Prostate gland (tissue), 2 donors: Measurements from ENCODE around the gene WDFY1. TPM values are rescaled to one million over a fixed set of nuclear protein-coding genes. Genes with fewer than 3 reads are reported as not detected.

Source experiments
- DNase-seq: peaks from one replicate; pipeline ENCODE4 v3.0.0-alpha.2; 2019; ENCODE audit warnings: low spot score
- H3K27ac ChIP-seq, 2 donors: fragments of 200-600 bp; sonication (generic); 2 replicates each; pipeline ENCODE4 v1.5.1; 2017 to 2019
- H3K27me3 ChIP-seq: fragments of 200-600 bp; sonication (generic); replicated peaks from 2 replicates; pipeline ENCODE4 v1.5.1; 2019; ENCODE audit not compliant: insufficient read depth
- H3K36me3 ChIP-seq, 2 donors: fragments of 200-600 bp; sonication (generic); 1 replicate in 1 of 2; 2 replicates in 1 of 2; pipeline versions ENCODE4 v1.5.1 to v1.8.1; 2017 to 2019
- H3K4me1 ChIP-seq: fragments of 200-600 bp; sonication (generic); replicated peaks from 2 replicates; pipeline ENCODE4 v1.5.1; 2019
- H3K4me3 ChIP-seq, 2 donors: fragments of 200-600 bp; sonication (generic); 2 replicates each; pipeline ENCODE4 v1.5.1; 2017 to 2019
- H3K9me3 ChIP-seq: fragments of 200-600 bp; sonication (generic); 2 replicates; pipeline ENCODE4 v1.5.1; 2017
- CTCF ChIP-seq, 4 experiments: fragments of 200-600 bp in 2 of 4; fragments of 450-650 bp in 2 of 4; sonication (generic) in 2 of 4; IDR thresholded peaks; 1 replicate in 3 of 4; 2 replicates in 1 of 4; pipeline ENCODE4 v1.5.1; 2016 to 2019; ENCODE audit warnings: antibody characterized with exemption in 4 of 4, mild to moderate bottlenecking in 2 of 4, moderate library complexity in 2 of 4
- POLR2A ChIP-seq: fragments of 450-650 bp; IDR thresholded peaks from one replicate; pipeline ENCODE4 v1.6.1; 2016; ENCODE audit warnings: antibody characterized with exemption, mild to moderate bottlenecking
- POLR2AphosphoS5 ChIP-seq: sonication (generic); formaldehyde crosslinking; IDR thresholded peaks from one replicate; pipeline ENCODE4 v1.6.1; 2017; ENCODE audit warnings: antibody characterized with exemption
- WGBS: methylation state at CpG from one replicate; pipeline ENCODE4 v1.1.5; 2018; 5-methylcytosine and 5-hydroxymethylcytosine counted together
- intact Hi-C: fragments of 100-400 bp; cut with DNase I; formaldehyde crosslinking; loops from one replicate; pipeline ENCODE4 v1.14.2; 2022
- total RNA-seq, 2 donors: library from RNA; depleted of rRNA; stranded (reverse); fragments of >200 nt; gene quantifications; one replicate each; pipeline ENCODE4 v1.1.0, GENCODE V29; 2016

Gene WDFY1
- total RNA-seq, 2 donors from 2014 or later: 38.8 to 42.9 TPM

DNA sequence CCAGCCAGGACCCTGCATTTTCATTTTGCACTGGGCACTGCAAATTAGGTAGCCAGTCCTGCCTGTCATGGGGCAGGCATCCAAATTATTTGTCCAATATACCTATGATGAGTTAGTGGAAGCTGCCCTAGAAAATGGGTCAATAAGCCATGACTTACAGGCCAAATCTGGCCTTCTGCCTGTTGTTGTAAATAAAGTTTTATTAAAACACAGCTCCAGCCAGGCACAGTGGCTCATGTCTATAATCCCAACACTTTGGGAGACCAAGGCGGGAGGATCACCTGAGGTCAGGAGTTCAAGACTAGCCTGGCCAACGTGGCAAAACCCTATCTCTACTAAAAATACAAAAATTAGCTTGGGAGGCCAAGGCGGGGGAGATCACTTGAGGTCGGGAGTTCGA, 116.0 kb downstream of the WDFY1 start:
- Histone ChIP-seq H3K27me3 (no peaks in the 10 kb centered on the region), H3K9me3 (no peaks in the 10 kb centered on the region), H3K4me3 (no peak overlapping the region), H3K4me1 (no peaks in the 10 kb centered on the region), H3K36me3 (no peaks in the 10 kb centered on the region), H3K27ac (no peak overlapping the region)
- DNase-seq: no peak
- intact Hi-C loops: no loop called here
- TF ChIP-seq POLR2A (no peak), CTCF (IDR thresholded peaks at IDR 0.05) (no peak), POLR2AphosphoS5 (no peak)
- WGBS: 93% methylated on average over 5 of the region's 5 CpGs

GRCh38 chr2:223828314-223828713, 116.8 kb downstream of the WDFY1 start:
- no peak overlapping the region for H3K27ac ChIP-seq
- no peak overlapping the region for H3K4me3 ChIP-seq
- H3K4me1 ChIP-seq: no peaks in the 10 kb centered on the region
- intact Hi-C loops: no loop called here
- H3K27me3 ChIP-seq: no peaks in the 10 kb centered on the region
- TF ChIP-seq POLR2A: no peak
- TF ChIP-seq CTCF (IDR thresholded peaks at IDR 0.05): no peak
- no peak for TF ChIP-seq POLR2AphosphoS5
- H3K9me3 ChIP-seq: no peaks in the 10 kb centered on the region
- H3K36me3 ChIP-seq: no peaks in the 10 kb centered on the region
- DNase-seq: no peak
- 91% methylated on average over 6 of the region's 6 CpGs for WGBS

DNA sequence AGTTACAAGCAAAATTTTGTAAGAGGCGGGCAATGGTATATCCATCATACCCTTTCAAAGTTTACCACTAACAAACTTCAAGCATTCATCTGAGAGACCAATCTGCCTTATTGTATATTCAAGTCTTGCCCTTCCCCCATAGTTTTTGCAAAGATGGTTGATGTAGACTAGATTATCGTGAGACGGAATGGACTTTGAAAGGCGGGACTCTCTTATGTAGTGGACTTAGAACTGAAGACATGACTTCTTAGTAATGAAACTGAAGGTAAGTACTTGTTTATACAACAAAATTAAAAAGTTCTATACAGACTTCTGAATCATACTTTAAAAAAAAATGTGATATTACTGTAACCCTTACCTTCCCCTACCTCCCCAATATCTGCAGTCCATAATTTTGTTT, 118.1 kb downstream of the WDFY1 start:
- DNase-seq: no peak
- no peaks in the 10 kb centered on the region for H3K27me3 ChIP-seq
- no peak overlapping the region for H3K4me3 ChIP-seq
- H3K4me1 ChIP-seq: no peaks in the 10 kb centered on the region
- H3K36me3 ChIP-seq: no peaks in the 10 kb centered on the region
- TF ChIP-seq POLR2A (no peak), POLR2AphosphoS5 (no peak), CTCF (IDR thresholded peaks at IDR 0.05) (no peak)
- no peaks in the 10 kb centered on the region for H3K9me3 ChIP-seq
- 72% methylated on average over 4 of the region's 4 CpGs for WGBS
- H3K27ac ChIP-seq: no peak overlapping the region
- intact Hi-C loops: no loop called here

Other genes starting within 250 kb of the WDFY1 start
- gene AP1S3, start 107.8 kb downstream of the WDFY1 start, total RNA-seq: 1 to 10 TPM; 2.7 to 7.7 TPM
- 10 to 100 TPM; 33.1 to 33.5 TPM for gene MRPL44, start 12.1 kb upstream of the WDFY1 start, total RNA-seq
- 100 to 1,000 TPM in 1 of 2 donors, 1 to 10 TPM in 1; 2.4 to 158 TPM for gene SERPINE2, start 94.0 kb upstream of the WDFY1 start, total RNA-seq